T-cell (primary cell): ENCODE data around the gene VMAC. TPM values are rescaled to one million over a fixed set of nuclear protein-coding genes. Genes with fewer than 3 reads are reported as not detected.
A peak's percentile ranks its signal among the peaks of the same experiment; 100 is the strongest.

Experiments used
- ATAC-seq, 4 experiments: fragments of 200-7000 bp in 3 of 4; fragments of 150-1000 bp in 1 of 4; cut with Tn5 transposase; replicated peaks in 1 of 4; 1 replicate in 3 of 4; 2 replicates in 1 of 4; pipeline ENCODE4 v1.10.0; 2021; ENCODE audit warnings: moderate library complexity in 3 of 4, mild to moderate bottlenecking in 2 of 4, moderate number of reproducible peaks in 1 of 4
- CTCF ChIA-PET, 2 donors: fragments of 300-600 bp; sonication (Branson Sonifier 250); formaldehyde crosslinking; loops; one replicate each; lab custom pipeline; 2022; ENCODE audit warnings: antibody characterized with exemption in 2 of 2; lab: Charles Lee
- POLR2A ChIA-PET, 2 donors: fragments of 300-600 bp; sonication (Branson Sonifier 250); formaldehyde crosslinking; loops; one replicate each; lab custom pipeline; 2022; ENCODE audit warnings: antibody characterized with exemption in 2 of 2; lab: Charles Lee
- DNase-seq, 35 experiments: peaks; one replicate each; pipeline versions ENCODE4 v3.0.0 to v3.0.0-alpha.2; 2013 to 2023
- H3K27ac ChIP-seq: one replicate; pipeline ENCODE4 v1.5.1; 2013; ENCODE audit warnings: low read length
- H3K27me3 ChIP-seq, 2 experiments: replicated peaks in 1 of 2; 1 replicate in 1 of 2; 2 replicates in 1 of 2; pipeline versions ENCODE4 v1.6.1 to v1.7.0; 2013; ENCODE audit warnings: low read length in 1 of 2, mixed read lengths in 1 of 2; ENCODE audit not compliant: control insufficient read depth in 2 of 2, insufficient read depth in 2 of 2; ENCODE audit errors: extremely low read depth in 1 of 2
- H3K36me3 ChIP-seq, 2 donors: 1 replicate in 1 of 2; 2 replicates in 1 of 2; pipeline versions ENCODE4 v1.6.1 to v1.7.0; 2013; ENCODE audit warnings: low read length in 1 of 2; ENCODE audit not compliant: control insufficient read depth in 2 of 2, insufficient read depth in 1 of 2; ENCODE audit errors: extremely low read depth in 1 of 2
- H3K4me1 ChIP-seq, 2 experiments: 1 replicate in 1 of 2; 2 replicates in 1 of 2; pipeline versions ENCODE4 v1.6.1 to v1.7.0; 2013; ENCODE audit warnings: low read length in 2 of 2, mixed read lengths in 1 of 2; ENCODE audit not compliant: insufficient read depth in 2 of 2, control insufficient read depth in 1 of 2; ENCODE audit errors: extremely low read depth in 1 of 2
- H3K4me3 ChIP-seq, 2 donors: 1 replicate in 1 of 2; 2 replicates in 1 of 2; pipeline versions ENCODE4 v1.5.1 to v1.7.0; 2013; ENCODE audit warnings: mild to moderate bottlenecking in 2 of 2, low read length in 1 of 2, moderate library complexity in 1 of 2; ENCODE audit not compliant: control insufficient read depth in 1 of 2; ENCODE audit errors: extremely low read depth in 1 of 2
- H3K9me3 ChIP-seq: 2 replicates; pipeline ENCODE4 v1.7.0; 2013
- H3K27ac Mint-ChIP-seq, 2 donors: one replicate each; pipeline ENCODE4 v1.8.0; 2020 to 2021; ENCODE audit warnings: mild to moderate bottlenecking in 2 of 2, mixed read lengths in 2 of 2
- H3K27me3 Mint-ChIP-seq, 2 donors: one replicate each; pipeline ENCODE4 v1.8.0; 2021 to 2022; ENCODE audit warnings: mixed read lengths in 2 of 2
- H3K36me3 Mint-ChIP-seq: one replicate; pipeline ENCODE4 v1.8.0; 2021; ENCODE audit warnings: mixed read lengths
- H3K4me1 Mint-ChIP-seq, 3 donors: one replicate each; pipeline ENCODE4 v1.8.0; 2020 to 2022; ENCODE audit warnings: mixed read lengths in 3 of 3, mild to moderate bottlenecking in 1 of 3
- H3K4me3 Mint-ChIP-seq, 3 donors: one replicate each; pipeline ENCODE4 v1.8.0; 2020 to 2022; ENCODE audit warnings: mild to moderate bottlenecking in 3 of 3, mixed read lengths in 3 of 3, moderate library complexity in 3 of 3
- H3K9me3 Mint-ChIP-seq, 3 donors: one replicate each; pipeline ENCODE4 v1.8.0; 2020 to 2022; ENCODE audit warnings: mixed read lengths in 3 of 3
- WGBS: methylation state at CpG from one replicate; pipeline ENCODE4 v1.1.5; 2013; ENCODE audit warnings: missing lambda C conversion rate; ENCODE audit not compliant: insufficient coverage; 5-methylcytosine and 5-hydroxymethylcytosine counted together
- total RNA-seq, 35 experiments: library from RNA in 6 of 35; stranded (reverse) in 6 of 35; fragments of 120-200 nt in 1 of 35; gene quantifications; one replicate each; pipeline versions ENCODE4 v1.2.1 to v1.2.4 and lab custom pipeline; 2013 to 2026

Gene VMAC
- total RNA-seq, 5 donors from 2014 or later (not counting 1 experiment from before 2014, with no cell fraction given) = 23.8 to 35.9 (median 30.9) TPM

- peaks cover 25 to 63% of the 10 kb centered on the region in 2 donors for H3K36me3 ChIP-seq
Measured at GRCh38 chr19:5915782-5916165, 11.1 kb downstream of the VMAC start.

DNA sequence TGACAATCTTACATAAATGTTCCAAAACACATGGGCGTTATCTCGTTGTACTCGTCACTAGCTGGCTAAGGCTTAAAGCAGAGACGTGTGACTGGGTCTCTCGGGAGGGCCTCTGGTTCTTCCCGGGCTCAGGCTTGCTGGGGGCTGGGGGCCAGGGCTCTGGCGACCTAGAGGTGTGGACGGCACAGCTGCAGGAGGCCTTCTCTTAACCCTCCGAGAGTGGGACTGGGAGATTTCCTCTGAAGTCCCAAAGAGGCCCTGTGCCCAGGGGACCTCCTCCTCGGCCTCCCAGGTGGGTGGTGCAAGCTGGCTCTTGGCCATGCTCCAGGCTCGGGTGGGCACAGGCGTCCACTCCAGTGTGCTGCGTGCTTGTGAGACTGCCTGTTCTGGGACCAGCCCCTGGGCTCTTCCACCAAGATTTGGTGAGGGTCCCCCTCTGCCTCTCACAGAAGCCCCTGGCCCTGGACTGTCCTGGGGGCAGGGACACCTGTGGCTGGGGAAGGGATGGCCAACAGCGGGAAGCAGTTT lies 11.6 kb downstream of the VMAC start:
- no peak overlapping the region for H3K4me3 ChIP-seq
- CTCF ChIA-PET = no interaction called here
- no peak overlapping the region for H3K27ac ChIP-seq
- Mint-ChIP-seq H3K9me3 (no peaks in the 10 kb centered on the region), H3K4me1 (no peaks in the 10 kb centered on the region), H3K27me3 (no peaks in the 10 kb centered on the region), H3K36me3 (peaks cover 3% of the 10 kb centered on the region), H3K4me3 (no peak overlapping the region), H3K27ac (no peak overlapping the region)
- no peaks in the 10 kb centered on the region for H3K27me3 ChIP-seq
- no peaks in the 10 kb centered on the region for H3K9me3 ChIP-seq
- POLR2A ChIA-PET = no interaction called here
- no peak for ATAC-seq
- no peak for DNase-seq
- H3K4me1 ChIP-seq = no peaks in the 10 kb centered on the region
- 93% methylated on average over 13 of the region's 14 CpGs for WGBS
- peaks cover 29 to 67% of the 10 kb centered on the region in 2 donors for H3K36me3 ChIP-seq

More at GRCh38 chr19:5915782-5916165, 11.1 kb downstream of the VMAC start:
- Mint-ChIP-seq H3K4me3 (no peak overlapping the region), H3K4me1 (no peaks in the 10 kb centered on the region), H3K36me3 (peaks cover 3% of the 10 kb centered on the region), H3K9me3 (no peaks in the 10 kb centered on the region), H3K27me3 (no peaks in the 10 kb centered on the region), H3K27ac (no peak overlapping the region)
- Histone ChIP-seq H3K4me3 (no peak overlapping the region), H3K27me3 (no peaks in the 10 kb centered on the region), H3K9me3 (no peaks in the 10 kb centered on the region), H3K4me1 (no peaks in the 10 kb centered on the region), H3K27ac (no peak overlapping the region)
- no peak for DNase-seq
- ChIA-PET POLR2A (no interaction called here), CTCF (no interaction called here)
- WGBS = 93% methylated on average over 7 of the region's 11 CpGs
- ATAC-seq = peak in 1 of 4 experiments; percentile 10

DNA sequence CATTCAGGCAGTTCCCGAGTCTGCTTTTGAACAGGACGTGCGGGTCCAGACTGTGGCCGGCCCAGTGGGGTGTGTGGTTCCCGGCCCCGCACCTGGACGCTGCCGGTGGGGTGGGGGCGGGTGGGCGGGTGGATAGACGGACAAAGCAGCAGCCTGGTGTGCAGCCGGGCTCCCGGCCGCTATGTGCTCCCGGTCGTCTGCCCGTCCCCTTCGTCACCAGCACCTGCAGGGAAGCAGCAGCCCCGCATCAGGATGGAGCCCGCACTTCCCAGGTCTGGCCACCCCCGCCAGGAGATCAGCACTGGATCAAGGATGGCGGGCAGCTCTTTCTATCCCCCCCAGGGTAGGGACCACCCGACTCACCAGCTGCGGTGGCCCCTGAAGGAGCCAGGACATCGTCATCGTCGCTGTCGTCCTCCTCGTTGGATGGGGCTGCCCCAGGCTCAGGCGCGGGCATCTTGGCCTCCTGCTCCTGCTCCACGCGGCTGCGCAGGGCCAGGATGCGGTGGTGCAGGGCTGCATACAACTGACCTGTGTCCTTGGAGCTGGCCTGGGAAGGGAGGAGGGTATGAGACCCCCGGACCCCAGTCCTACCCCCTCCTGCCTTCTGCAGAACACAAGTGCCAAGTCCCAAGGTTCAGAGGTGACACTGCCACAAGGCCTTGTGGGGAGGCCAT lies 12.9 kb downstream of the VMAC start:
- no peak overlapping the region for H3K27ac Mint-ChIP-seq

GRCh38 chr19:5918463-5919079 lies 13.9 kb downstream of the VMAC start:
- Histone ChIP-seq H3K4me3 (no peak overlapping the region), H3K4me1 (no peaks in the 10 kb centered on the region), H3K27me3 (no peaks in the 10 kb centered on the region), H3K9me3 (no peaks in the 10 kb centered on the region), H3K27ac (no peak overlapping the region), H3K36me3 (peaks cover 37 to 87% of the 10 kb centered on the region in 2 donors)
- POLR2A ChIA-PET = no interaction called here
- no peak overlapping the region for H3K27ac Mint-ChIP-seq
- H3K4me1 Mint-ChIP-seq = no peaks in the 10 kb centered on the region
- DNase-seq (no peak), ATAC-seq (no peak)
- 96% methylated on average over 16 of the region's 20 CpGs for WGBS
- CTCF ChIA-PET = no interaction called here
- no peak overlapping the region for H3K4me3 Mint-ChIP-seq
- H3K9me3 Mint-ChIP-seq = no peaks in the 10 kb centered on the region
- no peaks in the 10 kb centered on the region for H3K27me3 Mint-ChIP-seq
- peaks cover 19% of the 10 kb centered on the region for H3K36me3 Mint-ChIP-seq

More for the DNA sequence above, 12.9 kb downstream of the VMAC start:
- 95% methylated on average over 30 of the region's 36 CpGs for WGBS
- POLR2A ChIA-PET = no interaction called here
- no peak for ATAC-seq
- H3K4me1 Mint-ChIP-seq = no peaks in the 10 kb centered on the region
- H3K36me3 Mint-ChIP-seq = peaks cover 12% of the 10 kb centered on the region
- H3K4me3 ChIP-seq = no peak overlapping the region
- peaks cover 35 to 79% of the 10 kb centered on the region in 2 donors for H3K36me3 ChIP-seq
- H3K27me3 ChIP-seq = no peaks in the 10 kb centered on the region
- no peak overlapping the region for H3K4me3 Mint-ChIP-seq
- H3K27ac ChIP-seq = no peak overlapping the region
- no peak for DNase-seq
- H3K27me3 Mint-ChIP-seq = no peaks in the 10 kb centered on the region
- H3K4me1 ChIP-seq = no peaks in the 10 kb centered on the region
- CTCF ChIA-PET = no interaction called here
- no peaks in the 10 kb centered on the region for H3K9me3 Mint-ChIP-seq
- no peaks in the 10 kb centered on the region for H3K9me3 ChIP-seq

GRCh38 chr19:5921516-5922160 lies 17.0 kb downstream of the VMAC start:
- Mint-ChIP-seq H3K36me3 (peaks cover 33% of the 10 kb centered on the region), H3K4me3 (no peak overlapping the region), H3K27ac (peak overlapping the region in 1 of 2 donors; percentile 50), H3K27me3 (no peaks in the 10 kb centered on the region), H3K4me1 (no peaks in the 10 kb centered on the region), H3K9me3 (no peaks in the 10 kb centered on the region)
- Histone ChIP-seq H3K9me3 (no peaks in the 10 kb centered on the region), H3K4me1 (no peaks in the 10 kb centered on the region), H3K27ac (no peak overlapping the region), H3K36me3 (peaks cover 51 to 96% of the 10 kb centered on the region in 2 donors), H3K27me3 (no peaks in the 10 kb centered on the region), H3K4me3 (no peak overlapping the region)
- WGBS = 97% methylated on average over 19 of the region's 21 CpGs
- POLR2A ChIA-PET = no interaction called here
- DNase-seq (no peak), ATAC-seq (no peak)
- CTCF ChIA-PET = no interaction called here

DNA sequence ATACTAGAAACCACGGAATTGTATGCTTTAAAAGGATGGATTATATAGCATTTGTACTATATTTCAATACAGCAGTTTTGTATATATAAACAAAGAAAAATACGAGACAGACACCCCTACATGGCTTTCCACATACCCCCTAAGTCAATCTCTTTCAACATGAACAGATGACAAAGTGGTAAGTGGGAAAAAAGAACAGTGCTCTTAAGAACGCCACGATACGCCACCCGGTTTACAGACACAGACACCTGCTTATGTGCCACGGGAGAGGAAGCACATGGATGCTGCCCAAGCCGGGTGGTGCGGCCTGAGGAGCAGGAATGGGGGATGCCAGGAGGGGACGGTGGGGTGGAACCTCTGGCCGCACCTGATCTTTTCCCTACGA lies 17.5 kb downstream of the VMAC start:
- ChIA-PET CTCF (interaction anchor here in 1 of 2 donors (0.6 kb wide), 1 partner anchor 177 kb away, joined by 4 read pairs; no protein-coding TSS in a partner anchor), POLR2A (no interaction called here)
- Mint-ChIP-seq H3K36me3 (peaks cover 35% of the 10 kb centered on the region), H3K4me3 (no peak overlapping the region), H3K9me3 (no peaks in the 10 kb centered on the region), H3K27me3 (no peaks in the 10 kb centered on the region), H3K27ac (peak overlapping the region in 1 of 2 donors; percentile 50), H3K4me1 (no peaks in the 10 kb centered on the region)
- no peaks in the 10 kb centered on the region for H3K27me3 ChIP-seq
- peaks cover 51 to 96% of the 10 kb centered on the region in 2 donors for H3K36me3 ChIP-seq
- H3K4me3 ChIP-seq = no peak overlapping the region
- no peaks in the 10 kb centered on the region for H3K9me3 ChIP-seq
- DNase-seq = no peak
- 95% methylated on average over 6 of the region's 12 CpGs for WGBS
- no peaks in the 10 kb centered on the region for H3K4me1 ChIP-seq
- no peak for ATAC-seq
- H3K27ac ChIP-seq = no peak overlapping the region
